SU-DHL-6 (cell line): Measurements from ENCODE around the gene SHMT1.
"Not testable (repeated sequence)": the region's sequence is repeated elsewhere in the genome, so short reads cannot be mapped to it uniquely, and the experiment has no call there.

Experiments used
- H2AFZ ChIP-seq: fragments of 200-600 bp; sonication (generic); 2 replicates; pipeline ENCODE4 v1.6.1; 2014; ENCODE audit warnings: low read depth, mild to moderate bottlenecking, moderate library complexity, mixed read lengths, antibody characterized with exemption, low read length; ENCODE audit not compliant: severe bottlenecking
- H3F3A ChIP-seq: fragments of 200-600 bp; shearing (Covaris generic); 2 replicates; pipeline ENCODE4 v1.6.0; 2016; ENCODE audit warnings: antibody characterized with exemption, mild to moderate bottlenecking; ENCODE audit not compliant: insufficient read depth
- H3K27ac ChIP-seq: fragments of 200-600 bp; sonication (generic); 2 replicates; pipeline ENCODE4 v1.5.1; 2016; ENCODE audit warnings: low read depth, mild to moderate bottlenecking, low read length, moderate library complexity, mixed read lengths
- H3K27me3 ChIP-seq: fragments of 200-600 bp; sonication (generic), shearing (Covaris generic); 2 replicates; pipeline ENCODE4 v1.6.0; 2014; ENCODE audit warnings: mild to moderate bottlenecking, low read length
- H3K36me3 ChIP-seq: fragments of 200-600 bp; sonication (generic); 2 replicates; pipeline ENCODE4 v1.6.1; 2014; ENCODE audit warnings: mild to moderate bottlenecking, low read length, mixed read lengths
- H3K4me2 ChIP-seq: fragments of 300-600, 200-600 bp; shearing (Covaris generic), sonication (generic); 2 replicates; pipeline ENCODE4 v1.6.0; 2014; ENCODE audit warnings: low read length, low read depth, mild to moderate bottlenecking; ENCODE audit not compliant: poor library complexity, severe bottlenecking
- H3K4me3 ChIP-seq: fragments of 200-600 bp; sonication (generic); 2 replicates; pipeline ENCODE4 v1.5.1; 2014; ENCODE audit warnings: antibody characterized with exemption, low read length, mild to moderate bottlenecking, mixed read lengths; ENCODE audit not compliant: insufficient read depth, poor library complexity, severe bottlenecking
- H3K79me2 ChIP-seq: fragments of 200-600 bp; sonication (generic); 2 replicates; pipeline ENCODE4 v1.6.1; 2014; ENCODE audit warnings: mild to moderate bottlenecking, low read length, moderate library complexity; ENCODE audit not compliant: insufficient read depth
- H3K9ac ChIP-seq: fragments of 200-600 bp; sonication (generic); 2 replicates; pipeline ENCODE4 v1.7.0; 2014; ENCODE audit warnings: mild to moderate bottlenecking, low read length
- H3K9me2 ChIP-seq: fragments of 200-600 bp; sonication (generic); replicated peaks from 2 replicates; pipeline ENCODE4 v1.6.1; 2014; ENCODE audit warnings: low read length; ENCODE audit not compliant: insufficient read depth
- H3K9me3 ChIP-seq: fragments of 200-600 bp; sonication (generic); 2 replicates; pipeline ENCODE4 v1.6.1; 2014; ENCODE audit warnings: low read length, mixed read lengths; ENCODE audit not compliant: insufficient read depth
- H4K20me1 ChIP-seq: fragments of 200-600 bp; sonication (generic); 2 replicates; pipeline ENCODE4 v1.6.1; 2014; ENCODE audit warnings: low read depth, mild to moderate bottlenecking, antibody characterized with exemption, low read length, moderate library complexity, mixed read lengths
- EZH2phosphoT487 ChIP-seq: fragments of 200-600 bp; sonication (generic), shearing (Covaris generic); conservative IDR thresholded peaks from 2 replicates; pipeline ENCODE4 v1.6.1; 2018; ENCODE audit warnings: mild to moderate bottlenecking, antibody characterized with exemption, low read length, moderate library complexity, mixed read lengths
- TF ChIP-seq, protein P1 (sequence below): fragments of 200-600 bp; sonication (generic); IDR thresholded peaks from one replicate; pipeline ENCODE4 v1.5.1; 2017; ENCODE audit warnings: antibody characterized with exemption, mild to moderate bottlenecking, low read length, moderate library complexity; ENCODE audit not compliant: insufficient read depth, poor library complexity, severe bottlenecking

Gene SHMT1

DNA sequence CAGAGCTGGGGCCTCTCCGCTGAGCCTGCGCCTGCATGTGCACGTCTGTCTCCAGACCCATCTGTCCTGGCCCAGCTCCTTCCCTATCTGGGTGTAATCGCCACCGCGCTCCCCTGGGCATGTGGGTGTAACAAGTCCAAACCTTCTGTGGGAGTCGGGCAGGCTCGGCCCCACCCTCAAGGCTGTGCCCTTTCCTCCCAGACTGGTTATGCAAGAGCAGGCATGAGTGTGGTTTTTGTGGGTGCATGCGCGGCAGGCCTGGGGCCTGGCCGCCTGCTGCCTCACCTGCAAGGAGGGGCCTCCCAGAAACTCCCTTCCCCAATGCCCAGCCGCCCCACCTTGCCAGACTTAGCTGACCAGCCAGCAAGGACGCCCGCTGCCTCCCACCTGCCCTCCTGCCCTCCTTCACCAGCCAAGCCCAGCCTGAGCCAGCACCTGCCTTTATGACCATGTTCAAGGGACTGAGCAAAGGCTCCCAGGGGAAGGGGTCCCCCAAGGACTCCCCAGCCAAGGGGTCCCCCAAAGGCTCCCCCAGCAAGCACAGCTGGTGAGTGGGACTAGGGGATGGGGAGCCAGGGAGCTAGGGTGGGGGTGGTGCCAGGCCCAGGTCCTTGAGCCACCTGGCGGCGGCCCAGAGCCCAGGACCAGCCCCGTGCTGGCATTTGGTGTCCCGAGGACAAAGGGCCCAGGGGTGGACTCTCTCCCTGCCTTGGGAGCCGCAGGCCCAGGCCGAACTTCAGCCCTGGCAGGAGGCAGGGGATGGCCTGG, 14.3 kb upstream of the SHMT1 start, which contains the start of gene EVPLL:
EVPLL (plus strand) TSS at position 342 of the 768 bp plus-strand sequence. CDS start 3,160 bp downstream, outside the sequence.
- Histone ChIP-seq H3K9ac (no peak within 1 kb of the TSS), H2AFZ (no peak within 1 kb of the TSS), H3K36me3 (no peaks in the 10 kb centered on the region), H3K9me3 (no peaks in the 10 kb centered on the region), H3K4me3 (no peak within 1 kb of the TSS), H4K20me1 (no peaks in the 10 kb centered on the region), H3F3A (no peaks in the 10 kb centered on the region), H3K9me2 (no peaks in the 10 kb centered on the region), H3K4me2 (no peak within 1 kb of the TSS), H3K27ac (no peak within 1 kb of the TSS), H3K79me2 (no peaks in the 10 kb centered on the region), H3K27me3 (no peaks in the 10 kb centered on the region)
- TF ChIP-seq, protein P1, sequence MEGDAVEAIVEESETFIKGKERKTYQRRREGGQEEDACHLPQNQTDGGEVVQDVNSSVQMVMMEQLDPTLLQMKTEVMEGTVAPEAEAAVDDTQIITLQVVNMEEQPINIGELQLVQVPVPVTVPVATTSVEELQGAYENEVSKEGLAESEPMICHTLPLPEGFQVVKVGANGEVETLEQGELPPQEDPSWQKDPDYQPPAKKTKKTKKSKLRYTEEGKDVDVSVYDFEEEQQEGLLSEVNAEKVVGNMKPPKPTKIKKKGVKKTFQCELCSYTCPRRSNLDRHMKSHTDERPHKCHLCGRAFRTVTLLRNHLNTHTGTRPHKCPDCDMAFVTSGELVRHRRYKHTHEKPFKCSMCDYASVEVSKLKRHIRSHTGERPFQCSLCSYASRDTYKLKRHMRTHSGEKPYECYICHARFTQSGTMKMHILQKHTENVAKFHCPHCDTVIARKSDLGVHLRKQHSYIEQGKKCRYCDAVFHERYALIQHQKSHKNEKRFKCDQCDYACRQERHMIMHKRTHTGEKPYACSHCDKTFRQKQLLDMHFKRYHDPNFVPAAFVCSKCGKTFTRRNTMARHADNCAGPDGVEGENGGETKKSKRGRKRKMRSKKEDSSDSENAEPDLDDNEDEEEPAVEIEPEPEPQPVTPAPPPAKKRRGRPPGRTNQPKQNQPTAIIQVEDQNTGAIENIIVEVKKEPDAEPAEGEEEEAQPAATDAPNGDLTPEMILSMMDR: no peak
- no peak for TF ChIP-seq EZH2phosphoT487

GRCh38 chr17:18374216-18374615, 10.9 kb upstream of the SHMT1 start:
- Histone ChIP-seq H3K9ac (no peak overlapping the region), H3K4me3 (no peak overlapping the region), H3K4me2 (no peak overlapping the region), H3K27ac (no peak overlapping the region), H2AFZ (no peak overlapping the region), H3K79me2 (no peaks in the 10 kb centered on the region), H3F3A (no peaks in the 10 kb centered on the region), H4K20me1 (no peaks in the 10 kb centered on the region), H3K9me2 (no peaks in the 10 kb centered on the region), H3K9me3 (no peaks in the 10 kb centered on the region), H3K27me3 (no peaks in the 10 kb centered on the region), H3K36me3 (no peaks in the 10 kb centered on the region)
- no peak for TF ChIP-seq EZH2phosphoT487
- TF ChIP-seq, protein P1: no peak

DNA sequence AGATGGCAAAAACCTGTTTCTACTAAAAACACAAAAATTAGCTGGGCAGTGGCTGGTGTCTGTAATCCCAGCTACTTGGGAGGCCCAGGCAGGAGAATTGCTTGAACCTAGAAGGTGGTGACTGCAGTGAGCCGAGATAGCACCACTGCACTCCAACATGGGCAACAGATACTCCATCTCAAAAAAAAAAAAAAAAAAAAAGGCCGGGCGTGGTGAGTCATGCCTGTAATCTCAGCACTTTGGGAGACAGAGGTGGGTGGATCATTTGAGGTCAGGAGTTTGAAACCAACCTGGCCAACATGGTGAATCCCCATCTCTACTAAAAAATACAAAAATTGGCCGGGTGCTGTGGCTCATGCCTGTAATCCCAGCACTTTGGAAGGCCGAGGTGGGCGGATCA, 9.8 kb upstream of the SHMT1 start:
- H3K79me2 ChIP-seq, H3K9me3 ChIP-seq, H4K20me1 ChIP-seq, H3K9ac ChIP-seq, H3F3A ChIP-seq, H3K27ac ChIP-seq, H3K4me3 ChIP-seq, H3K4me2 ChIP-seq, H3K9me2 ChIP-seq, H3K27me3 ChIP-seq, H3K36me3 ChIP-seq, H2AFZ ChIP-seq: not testable (repeated sequence)

- H3K9me3 ChIP-seq: no peaks in the 10 kb centered on the region
- H3K36me3 ChIP-seq: no peaks in the 10 kb centered on the region
- H3K4me2 ChIP-seq: no peak overlapping the region
- H3K9ac ChIP-seq: no peak overlapping the region
- H4K20me1 ChIP-seq: no peaks in the 10 kb centered on the region
- H3K27me3 ChIP-seq: no peaks in the 10 kb centered on the region
- no peaks in the 10 kb centered on the region for H3K79me2 ChIP-seq
- no peak overlapping the region for H3K27ac ChIP-seq
- no peaks in the 10 kb centered on the region for H3K9me2 ChIP-seq
- no peaks in the 10 kb centered on the region for H3F3A ChIP-seq
- no peak for TF ChIP-seq EZH2phosphoT487
- TF ChIP-seq, protein P1: no peak
- no peak overlapping the region for H3K4me3 ChIP-seq
- H2AFZ ChIP-seq: no peak overlapping the region
Observed at GRCh38 chr17:18371455-18371854, 8.1 kb upstream of the SHMT1 start.
